Measurements from ENCODE around the gene ADIPOQ.

The ADIPOQ gene

DNA sequence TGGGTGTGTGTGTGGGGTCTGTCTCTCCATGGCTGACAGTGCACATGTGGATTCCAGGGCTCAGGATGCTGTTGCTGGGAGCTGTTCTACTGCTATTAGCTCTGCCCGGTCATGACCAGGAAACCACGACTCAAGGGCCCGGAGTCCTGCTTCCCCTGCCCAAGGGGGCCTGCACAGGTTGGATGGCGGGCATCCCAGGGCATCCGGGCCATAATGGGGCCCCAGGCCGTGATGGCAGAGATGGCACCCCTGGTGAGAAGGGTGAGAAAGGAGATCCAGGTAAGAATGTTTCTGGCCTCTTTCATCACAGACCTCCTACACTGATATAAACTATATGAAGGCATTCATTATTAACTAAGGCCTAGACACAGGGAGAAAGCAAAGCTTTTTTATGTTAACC, 10.5 kb downstream of the ADIPOQ start:
- TF ChIP-seq, protein P1, sequence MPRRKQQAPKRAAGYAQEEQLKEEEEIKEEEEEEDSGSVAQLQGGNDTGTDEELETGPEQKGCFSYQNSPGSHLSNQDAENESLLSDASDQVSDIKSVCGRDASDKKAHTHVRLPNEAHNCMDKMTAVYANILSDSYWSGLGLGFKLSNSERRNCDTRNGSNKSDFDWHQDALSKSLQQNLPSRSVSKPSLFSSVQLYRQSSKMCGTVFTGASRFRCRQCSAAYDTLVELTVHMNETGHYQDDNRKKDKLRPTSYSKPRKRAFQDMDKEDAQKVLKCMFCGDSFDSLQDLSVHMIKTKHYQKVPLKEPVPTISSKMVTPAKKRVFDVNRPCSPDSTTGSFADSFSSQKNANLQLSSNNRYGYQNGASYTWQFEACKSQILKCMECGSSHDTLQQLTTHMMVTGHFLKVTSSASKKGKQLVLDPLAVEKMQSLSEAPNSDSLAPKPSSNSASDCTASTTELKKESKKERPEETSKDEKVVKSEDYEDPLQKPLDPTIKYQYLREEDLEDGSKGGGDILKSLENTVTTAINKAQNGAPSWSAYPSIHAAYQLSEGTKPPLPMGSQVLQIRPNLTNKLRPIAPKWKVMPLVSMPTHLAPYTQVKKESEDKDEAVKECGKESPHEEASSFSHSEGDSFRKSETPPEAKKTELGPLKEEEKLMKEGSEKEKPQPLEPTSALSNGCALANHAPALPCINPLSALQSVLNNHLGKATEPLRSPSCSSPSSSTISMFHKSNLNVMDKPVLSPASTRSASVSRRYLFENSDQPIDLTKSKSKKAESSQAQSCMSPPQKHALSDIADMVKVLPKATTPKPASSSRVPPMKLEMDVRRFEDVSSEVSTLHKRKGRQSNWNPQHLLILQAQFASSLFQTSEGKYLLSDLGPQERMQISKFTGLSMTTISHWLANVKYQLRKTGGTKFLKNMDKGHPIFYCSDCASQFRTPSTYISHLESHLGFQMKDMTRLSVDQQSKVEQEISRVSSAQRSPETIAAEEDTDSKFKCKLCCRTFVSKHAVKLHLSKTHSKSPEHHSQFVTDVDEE (CRISPR knock-in tag; IDR thresholded peaks at IDR 0.05) = no peak
- no peak for TF ChIP-seq ZFP3 (CRISPR knock-in tag; IDR thresholded peaks at IDR 0.05)
- no peak for TF ChIP-seq ESRRG (CRISPR knock-in tag; IDR thresholded peaks at IDR 0.05)
- TF ChIP-seq SNAI2 (CRISPR knock-in tag; IDR thresholded peaks at IDR 0.05) = no peak
- TF ChIP-seq PPARA (CRISPR knock-in tag; IDR thresholded peaks at IDR 0.05; ENCODE audit: borderline replicate concordance) = no peak
- TF ChIP-seq GLIS3 (CRISPR knock-in tag; IDR thresholded peaks at IDR 0.05) = no peak
- no peak for TF ChIP-seq TOX (CRISPR knock-in tag; IDR thresholded peaks at IDR 0.05; ENCODE audit: borderline replicate concordance)
- ATAC-seq = no peak

GRCh38 chr3:186854146-186854545, 11.6 kb downstream of the ADIPOQ start:
- TF ChIP-seq ISL1 (CRISPR knock-in tag; IDR thresholded peaks at IDR 0.05) (no peak), CSRNP3 (CRISPR knock-in tag; IDR thresholded peaks at IDR 0.05) (no peak), ZNF70 (CRISPR knock-in tag; IDR thresholded peaks at IDR 0.05) (no peak)
- TF ChIP-seq, protein P1 (CRISPR knock-in tag; IDR thresholded peaks at IDR 0.05) = no peak
- ATAC-seq = no peak

- no peak for TF ChIP-seq BACH2 (CRISPR knock-in tag; IDR thresholded peaks at IDR 0.05; ENCODE audit: borderline replicate concordance)
- TF ChIP-seq ZFP3 (CRISPR knock-in tag; IDR thresholded peaks at IDR 0.05) = no peak
- TF ChIP-seq ZNF8 (CRISPR knock-in tag; IDR thresholded peaks at IDR 0.05) = no peak
- no peak for TF ChIP-seq ISL1 (CRISPR knock-in tag; IDR thresholded peaks at IDR 0.05)
- TF ChIP-seq TOX (CRISPR knock-in tag; IDR thresholded peaks at IDR 0.05; ENCODE audit: borderline replicate concordance) = no peak
- no peak for TF ChIP-seq SNAI2 (CRISPR knock-in tag; IDR thresholded peaks at IDR 0.05)
- TF ChIP-seq, protein P2, sequence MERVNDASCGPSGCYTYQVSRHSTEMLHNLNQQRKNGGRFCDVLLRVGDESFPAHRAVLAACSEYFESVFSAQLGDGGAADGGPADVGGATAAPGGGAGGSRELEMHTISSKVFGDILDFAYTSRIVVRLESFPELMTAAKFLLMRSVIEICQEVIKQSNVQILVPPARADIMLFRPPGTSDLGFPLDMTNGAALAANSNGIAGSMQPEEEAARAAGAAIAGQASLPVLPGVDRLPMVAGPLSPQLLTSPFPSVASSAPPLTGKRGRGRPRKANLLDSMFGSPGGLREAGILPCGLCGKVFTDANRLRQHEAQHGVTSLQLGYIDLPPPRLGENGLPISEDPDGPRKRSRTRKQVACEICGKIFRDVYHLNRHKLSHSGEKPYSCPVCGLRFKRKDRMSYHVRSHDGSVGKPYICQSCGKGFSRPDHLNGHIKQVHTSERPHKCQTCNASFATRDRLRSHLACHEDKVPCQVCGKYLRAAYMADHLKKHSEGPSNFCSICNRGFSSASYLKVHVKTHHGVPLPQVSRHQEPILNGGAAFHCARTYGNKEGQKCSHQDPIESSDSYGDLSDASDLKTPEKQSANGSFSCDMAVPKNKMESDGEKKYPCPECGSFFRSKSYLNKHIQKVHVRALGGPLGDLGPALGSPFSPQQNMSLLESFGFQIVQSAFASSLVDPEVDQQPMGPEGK (CRISPR knock-in tag; IDR thresholded peaks at IDR 0.05; ENCODE audit: borderline replicate concordance) = no peak
- no peak for TF ChIP-seq ARNTL (CRISPR knock-in tag; IDR thresholded peaks at IDR 0.05; ENCODE audit: borderline replicate concordance, low read depth)
- TF ChIP-seq, protein P1 (CRISPR knock-in tag; IDR thresholded peaks at IDR 0.05) = no peak
- no peak for TF ChIP-seq RARB (CRISPR knock-in tag; IDR thresholded peaks at IDR 0.05)
- no peak for TF ChIP-seq ESRRG (CRISPR knock-in tag; IDR thresholded peaks at IDR 0.05)
- no peak for TF ChIP-seq ZNF70 (CRISPR knock-in tag; IDR thresholded peaks at IDR 0.05)
- TF ChIP-seq ZFP30 (CRISPR knock-in tag; IDR thresholded peaks at IDR 0.05) = no peak
- no peak for TF ChIP-seq GLIS3 (CRISPR knock-in tag; IDR thresholded peaks at IDR 0.05)
- no peak for TF ChIP-seq TCF4 (CRISPR knock-in tag; IDR thresholded peaks at IDR 0.05; ENCODE audit: borderline replicate concordance)
- TF ChIP-seq ZC3H10 (CRISPR knock-in tag; IDR thresholded peaks at IDR 0.05) = no peak
- TF ChIP-seq, protein P3, sequence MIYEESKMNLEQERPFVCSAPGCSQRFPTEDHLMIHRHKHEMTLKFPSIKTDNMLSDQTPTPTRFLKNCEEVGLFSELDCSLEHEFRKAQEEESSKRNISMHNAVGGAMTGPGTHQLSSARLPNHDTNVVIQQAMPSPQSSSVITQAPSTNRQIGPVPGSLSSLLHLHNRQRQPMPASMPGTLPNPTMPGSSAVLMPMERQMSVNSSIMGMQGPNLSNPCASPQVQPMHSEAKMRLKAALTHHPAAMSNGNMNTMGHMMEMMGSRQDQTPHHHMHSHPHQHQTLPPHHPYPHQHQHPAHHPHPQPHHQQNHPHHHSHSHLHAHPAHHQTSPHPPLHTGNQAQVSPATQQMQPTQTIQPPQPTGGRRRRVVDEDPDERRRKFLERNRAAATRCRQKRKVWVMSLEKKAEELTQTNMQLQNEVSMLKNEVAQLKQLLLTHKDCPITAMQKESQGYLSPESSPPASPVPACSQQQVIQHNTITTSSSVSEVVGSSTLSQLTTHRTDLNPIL (CRISPR knock-in tag; IDR thresholded peaks at IDR 0.05; ENCODE audit: low read depth) = no peak
- TF ChIP-seq, protein P4, sequence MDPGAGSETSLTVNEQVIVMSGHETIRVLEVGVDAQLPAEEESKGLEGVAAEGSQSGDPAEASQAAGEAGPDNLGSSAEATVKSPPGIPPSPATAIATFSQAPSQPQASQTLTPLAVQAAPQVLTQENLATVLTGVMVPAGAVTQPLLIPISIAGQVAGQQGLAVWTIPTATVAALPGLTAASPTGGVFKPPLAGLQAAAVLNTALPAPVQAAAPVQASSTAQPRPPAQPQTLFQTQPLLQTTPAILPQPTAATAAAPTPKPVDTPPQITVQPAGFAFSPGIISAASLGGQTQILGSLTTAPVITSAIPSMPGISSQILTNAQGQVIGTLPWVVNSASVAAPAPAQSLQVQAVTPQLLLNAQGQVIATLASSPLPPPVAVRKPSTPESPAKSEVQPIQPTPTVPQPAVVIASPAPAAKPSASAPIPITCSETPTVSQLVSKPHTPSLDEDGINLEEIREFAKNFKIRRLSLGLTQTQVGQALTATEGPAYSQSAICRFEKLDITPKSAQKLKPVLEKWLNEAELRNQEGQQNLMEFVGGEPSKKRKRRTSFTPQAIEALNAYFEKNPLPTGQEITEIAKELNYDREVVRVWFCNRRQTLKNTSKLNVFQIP (CRISPR knock-in tag; IDR thresholded peaks at IDR 0.05; ENCODE audit: borderline replicate concordance, low read depth) = no peak
Measured at GRCh38 chr3:186854954-186855353, 12.4 kb downstream of the ADIPOQ start.

More at GRCh38 chr3:186854954-186855353, 12.4 kb downstream of the ADIPOQ start:
- no peak for ATAC-seq
